BLaER1 treated with 17β-estradiol and CSF1 and Interleukin-3, amounts not matched to agents 10 nM and 100 nM (cell line): ENCODE results near the gene DLG2.

Experiments
- H3K27ac ChIP-seq, 11 experiments: shearing (Covaris generic); formaldehyde crosslinking; 2 replicates each; pipeline ENCODE4 v1.8.1; 2022
- H3K27me3 ChIP-seq, 11 experiments: shearing (Covaris generic); formaldehyde crosslinking; 2 replicates each; pipeline ENCODE4 v1.8.1; 2022
- H3K36me3 ChIP-seq, 11 experiments: shearing (Covaris generic); formaldehyde crosslinking; 2 replicates each; pipeline ENCODE4 v1.8.1; 2022
- H3K4me1 ChIP-seq, 10 experiments: shearing (Covaris generic); formaldehyde crosslinking; 2 replicates each; pipeline ENCODE4 v1.8.1; 2022
- H3K4me2 ChIP-seq, 11 experiments: shearing (Covaris generic); formaldehyde crosslinking; 2 replicates each; pipeline ENCODE4 v1.8.1; 2022
- H3K4me3 ChIP-seq, 10 experiments: shearing (Covaris generic); formaldehyde crosslinking; 2 replicates each; pipeline ENCODE4 v1.8.1; 2022
- H3K9ac ChIP-seq, 11 experiments: shearing (Covaris generic); formaldehyde crosslinking; 2 replicates each; pipeline ENCODE4 v1.8.1; 2022
- H3K9me3 ChIP-seq, 11 experiments: shearing (Covaris generic); formaldehyde crosslinking; replicated peaks in 1 of 11; 2 replicates each; pipeline ENCODE4 v1.8.1; 2022
- H4K20me1 ChIP-seq, 11 experiments: shearing (Covaris generic); formaldehyde crosslinking; 2 replicates each; pipeline ENCODE4 v1.8.1; 2022
- Cebpa-rat ChIP-seq, 11 experiments: shearing (Covaris generic); IDR thresholded peaks; 2 replicates each; pipeline ENCODE4 v1.8.1; 2022

Gene DLG2

GRCh38 chr11:85472953-85473352 is 154.2 kb downstream of the DLG2 start:
- Histone ChIP-seq H3K9me3 (peaks cover 13 to 25% (median 17%) of the 10 kb centered on the region in 11 experiments), H3K36me3 (no peaks in the 10 kb centered on the region), H3K9ac (no peak overlapping the region), H3K4me2 (no peak overlapping the region), H4K20me1 (no peaks in the 10 kb centered on the region), H3K4me3 (no peak overlapping the region), H3K27me3 (no peaks in the 10 kb centered on the region), H3K4me1 (no peaks in the 10 kb centered on the region), H3K27ac (no peak overlapping the region)
- TF ChIP-seq Cebpa-rat (IDR thresholded peaks at IDR 0.05), result no peak

- no peaks in the 10 kb centered on the region for H3K36me3 ChIP-seq
- no peak overlapping the region for H3K4me3 ChIP-seq
- H3K9ac ChIP-seq, result no peak overlapping the region
- no peaks in the 10 kb centered on the region for H3K27me3 ChIP-seq
- TF ChIP-seq Cebpa-rat (IDR thresholded peaks at IDR 0.05), result no peak
- H3K27ac ChIP-seq, result no peak overlapping the region
- H3K9me3 ChIP-seq, result peaks cover 0 to 9% (median 0%) of the 10 kb centered on the region in 11 experiments; a peak in 3 of 22 replicates
- H3K4me1 ChIP-seq, result no peaks in the 10 kb centered on the region
- no peak overlapping the region for H3K4me2 ChIP-seq
- no peaks in the 10 kb centered on the region for H4K20me1 ChIP-seq
Measured at GRCh38 chr11:85464283-85464682, 162.9 kb downstream of the DLG2 start.

GRCh38 chr11:85459304-85459703 is 167.8 kb downstream of the DLG2 start:
- Histone ChIP-seq H3K9ac (no peak overlapping the region), H3K4me2 (no peak overlapping the region), H3K4me1 (no peaks in the 10 kb centered on the region), H3K27me3 (no peaks in the 10 kb centered on the region), H3K4me3 (no peak overlapping the region), H3K36me3 (no peaks in the 10 kb centered on the region), H4K20me1 (no peaks in the 10 kb centered on the region), H3K27ac (no peak overlapping the region), H3K9me3 (peaks cover 4 to 39% (median 18%) of the 10 kb centered on the region in 11 experiments; a peak in 16 of 22 replicates)
- no peak for TF ChIP-seq Cebpa-rat (IDR thresholded peaks at IDR 0.05)

- Histone ChIP-seq H3K27me3 (no peaks in the 10 kb centered on the region), H3K36me3 (no peaks in the 10 kb centered on the region), H3K27ac (no peak overlapping the region), H3K9ac (no peak overlapping the region), H3K4me2 (no peak overlapping the region), H3K9me3 (no peaks in the 10 kb centered on the region), H4K20me1 (no peaks in the 10 kb centered on the region), H3K4me3 (no peak overlapping the region), H3K4me1 (no peaks in the 10 kb centered on the region)
- no peak for TF ChIP-seq Cebpa-rat (IDR thresholded peaks at IDR 0.05)
Measured at GRCh38 chr11:85444479-85444878, 182.7 kb downstream of the DLG2 start.

- Histone ChIP-seq H3K9me3 (peaks cover 0 to 18% (median 10%) of the 10 kb centered on the region in 11 experiments; a peak in 11 of 22 replicates), H3K4me2 (no peak overlapping the region), H3K27ac (no peak overlapping the region), H3K27me3 (no peaks in the 10 kb centered on the region), H3K9ac (no peak overlapping the region), H3K4me3 (no peak overlapping the region), H3K4me1 (no peaks in the 10 kb centered on the region), H3K36me3 (no peaks in the 10 kb centered on the region), H4K20me1 (no peaks in the 10 kb centered on the region)
- TF ChIP-seq Cebpa-rat (IDR thresholded peaks at IDR 0.05), result no peak
Measured at GRCh38 chr11:85440273-85440672, 186.9 kb downstream of the DLG2 start.

- Histone ChIP-seq H3K4me1 (no peaks in the 10 kb centered on the region), H3K27ac (no peak overlapping the region), H3K9ac (no peak overlapping the region), H3K27me3 (no peaks in the 10 kb centered on the region), H3K36me3 (no peaks in the 10 kb centered on the region), H4K20me1 (no peaks in the 10 kb centered on the region), H3K4me3 (no peak overlapping the region), H3K9me3 (peaks cover 6 to 32% (median 15%) of the 10 kb centered on the region in 11 experiments; a peak in 14 of 22 replicates), H3K4me2 (no peak overlapping the region)
- no peak for TF ChIP-seq Cebpa-rat (IDR thresholded peaks at IDR 0.05)
Measured at GRCh38 chr11:85438328-85438727, 188.8 kb downstream of the DLG2 start.

- H3K4me2 ChIP-seq, result peak overlapping the region in 9 of 11 experiments; percentile 23 to 76 (median 65); a peak in 17 of 22 replicates
- H3K27me3 ChIP-seq, result no peaks in the 10 kb centered on the region
- peaks cover 6 to 28% (median 19%) of the 10 kb centered on the region in 11 experiments; a peak in 16 of 22 replicates for H3K9me3 ChIP-seq
- H3K4me1 ChIP-seq, result peaks cover 0 to 16% (median 11%) of the 10 kb centered on the region in 10 experiments; a peak in 15 of 20 replicates
- H4K20me1 ChIP-seq, result no peaks in the 10 kb centered on the region
- H3K36me3 ChIP-seq, result no peaks in the 10 kb centered on the region
- 0 out of 22 replicates have a peak overlapping the region, but pooled peaks of 2 of the 11 experiments have one; percentile 9 to 13 for H3K9ac ChIP-seq
- H3K27ac ChIP-seq, result peak overlapping the region in 8 of 11 experiments; percentile 11 to 63 (median 38); a peak in 12 of 22 replicates
- H3K4me3 ChIP-seq, result no peak overlapping the region; a peak in 1 of 20 replicates
- TF ChIP-seq Cebpa-rat (IDR thresholded peaks at IDR 0.05), result no peak
Measured at GRCh38 chr11:85431319-85431718, 195.8 kb downstream of the DLG2 start.

- Histone ChIP-seq H3K4me2 (no peak overlapping the region), H3K9me3 (peaks cover 0 to 31% (median 7%) of the 10 kb centered on the region in 11 experiments; a peak in 10 of 22 replicates), H3K36me3 (no peaks in the 10 kb centered on the region), H3K27me3 (no peaks in the 10 kb centered on the region), H3K4me1 (no peaks in the 10 kb centered on the region), H3K9ac (no peak overlapping the region), H3K27ac (no peak overlapping the region), H4K20me1 (no peaks in the 10 kb centered on the region), H3K4me3 (no peak overlapping the region)
- TF ChIP-seq Cebpa-rat (IDR thresholded peaks at IDR 0.05), result no peak
Measured at GRCh38 chr11:85423794-85424193, 203.3 kb downstream of the DLG2 start.

GRCh38 chr11:85423316-85423715 is 203.8 kb downstream of the DLG2 start:
- Histone ChIP-seq H3K4me1 (no peaks in the 10 kb centered on the region), H3K4me3 (no peak overlapping the region)
- no peak for TF ChIP-seq Cebpa-rat (IDR thresholded peaks at IDR 0.05)

GRCh38 chr11:85414175-85414574 is 213.0 kb downstream of the DLG2 start:
- H3K9ac ChIP-seq, result no peak overlapping the region
- H3K27ac ChIP-seq, result no peak overlapping the region
- TF ChIP-seq Cebpa-rat (IDR thresholded peaks at IDR 0.05), result no peak
- H3K4me3 ChIP-seq, result no peak overlapping the region
- no peaks in the 10 kb centered on the region for H4K20me1 ChIP-seq
- no peaks in the 10 kb centered on the region for H3K4me1 ChIP-seq
- no peak overlapping the region for H3K4me2 ChIP-seq
- H3K36me3 ChIP-seq, result no peaks in the 10 kb centered on the region
- no peaks in the 10 kb centered on the region for H3K27me3 ChIP-seq
- peaks cover 0 to 23% (median 3%) of the 10 kb centered on the region in 11 experiments; a peak in 5 of 22 replicates for H3K9me3 ChIP-seq

More at GRCh38 chr11:85423316-85423715, 203.8 kb downstream of the DLG2 start:
- H3K4me2 ChIP-seq, result no peak overlapping the region
- H3K27me3 ChIP-seq, result no peaks in the 10 kb centered on the region
- H3K27ac ChIP-seq, result no peak overlapping the region
- no peaks in the 10 kb centered on the region for H4K20me1 ChIP-seq
- peaks cover 0 to 31% (median 7%) of the 10 kb centered on the region in 11 experiments; a peak in 10 of 22 replicates for H3K9me3 ChIP-seq
- no peak overlapping the region for H3K9ac ChIP-seq
- H3K36me3 ChIP-seq, result no peaks in the 10 kb centered on the region
